ENCODE data around the gene MRPS7. TPM values are rescaled to one million over a fixed set of nuclear protein-coding genes. Genes with fewer than 3 reads are reported as not detected.

MRPS7 gene
- total RNA-seq, 2 experiments from 2014 or later, result 72.9 to 76.1 TPM

DNA sequence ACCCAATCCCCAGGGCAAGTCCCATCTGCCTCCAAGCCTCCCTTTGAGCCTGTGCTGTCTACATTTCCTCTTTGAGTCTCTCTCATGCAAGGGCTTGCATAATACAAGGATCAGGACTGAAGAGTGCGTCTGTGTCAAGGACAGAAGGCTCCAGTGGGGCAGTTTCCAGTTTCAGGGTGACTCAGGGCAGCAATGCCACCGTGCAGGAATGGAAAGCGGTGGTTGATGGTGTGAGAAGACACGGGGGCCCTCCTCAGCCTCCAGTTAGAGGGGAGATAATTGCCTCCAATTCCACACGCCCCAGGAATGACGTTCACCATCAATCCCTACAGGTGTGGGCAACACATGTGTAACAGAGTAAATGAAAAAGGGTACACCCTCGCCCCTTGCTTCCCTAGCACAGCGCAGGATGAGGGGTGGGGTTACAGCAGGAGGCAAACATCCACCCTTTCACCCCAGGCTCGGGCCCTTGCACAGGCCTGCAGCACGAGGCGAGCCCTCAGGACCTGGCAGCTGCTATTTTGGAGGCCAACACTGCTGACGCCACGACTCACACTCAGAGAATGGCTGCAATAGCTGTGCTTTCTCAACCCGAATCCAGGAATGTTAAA is 52.4 kb downstream of the MRPS7 start:
- no peaks in the 10 kb centered on the region for H3K27me3 Mint-ChIP-seq
- H3K9me3 Mint-ChIP-seq, result no peaks in the 10 kb centered on the region
- CTCF ChIA-PET, result interaction anchor here (0.6 to 1.3 kb wide), 3 partner anchors 9 to 1103 kb away, joined by 3 to 4 read pairs (median 3); no protein-coding TSS in a partner anchor
- POLR2A ChIA-PET, result no interaction called here
- H3K4me3 Mint-ChIP-seq, result no peak overlapping the region
- H3K4me1 Mint-ChIP-seq (ENCODE audit: low read depth), result peaks cover 25% of the 10 kb centered on the region
- H3K27ac Mint-ChIP-seq, result peak overlapping the region; percentile 10
- intact Hi-C loops (cut with micrococcal nuclease), result no loop called here
- H3K36me3 Mint-ChIP-seq, result no peaks in the 10 kb centered on the region
- DNase-seq, result no peak

DNA sequence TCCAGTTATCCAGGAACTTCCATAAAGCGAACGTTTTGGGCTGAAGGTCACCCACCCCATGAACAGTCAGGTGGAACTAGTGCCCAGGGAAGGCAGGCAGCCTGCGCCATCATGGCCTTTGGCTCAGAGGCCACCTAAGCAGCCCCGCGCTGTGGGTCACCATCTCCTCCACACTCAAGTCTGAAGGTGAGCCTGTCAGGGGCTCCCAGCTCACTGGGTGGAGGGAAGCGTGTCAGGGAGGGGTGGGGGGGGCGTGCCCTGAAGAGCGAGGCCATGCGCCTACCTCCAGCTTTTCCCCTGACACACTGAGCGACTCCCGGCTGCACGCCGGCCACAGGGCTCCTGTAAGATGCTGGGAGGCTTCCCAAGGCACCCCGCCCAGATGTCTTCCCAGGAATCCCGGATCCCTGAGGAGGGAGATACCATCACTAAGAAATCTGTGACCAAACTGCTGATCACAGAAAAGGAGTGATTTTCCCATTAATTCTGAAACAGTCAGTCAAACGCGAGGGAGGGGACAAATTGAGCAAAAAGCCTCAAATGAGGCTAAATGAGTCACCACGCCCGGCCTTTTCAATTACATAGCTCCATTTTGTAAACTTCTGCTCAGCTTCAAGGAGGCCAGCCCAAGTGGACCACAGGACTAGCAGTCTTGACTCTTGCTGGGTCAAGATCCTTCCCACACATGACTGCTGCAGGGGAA is 54.0 kb downstream of the MRPS7 start:
- Mint-ChIP-seq H3K4me1 (ENCODE audit: low read depth) (peaks cover 25% of the 10 kb centered on the region), H3K27ac (peak overlapping the region; percentile 85), H3K9me3 (no peaks in the 10 kb centered on the region), H3K4me3 (no peak overlapping the region), H3K27me3 (no peaks in the 10 kb centered on the region), H3K36me3 (peaks cover 9% of the 10 kb centered on the region)
- CTCF ChIA-PET, result interaction anchor here (0.7 to 2.4 kb wide), 13 partner anchors 10 to 144 kb away, joined by 3 to 17 read pairs (median 3); partner anchors contain the start of genes MIF4GD and SLC25A19
- POLR2A ChIA-PET, result interaction anchor here (0.7 to 1.8 kb wide), 5 partner anchors 12 to 65 kb away, joined by 3 to 7 read pairs (median 3); partner anchors contain the start of gene MIF4GD
- intact Hi-C loops (cut with micrococcal nuclease), result loop anchor here (1.0 kb wide), 1 partner anchor 18 kb away; no protein-coding TSS in a partner anchor
- DNase-seq, result peak; percentile 43

Other genes starting within 250 kb of the MRPS7 start
- gene MRPL58, start 249.2 kb upstream of the MRPS7 start, total RNA-seq, result 10 to 100 TPM; 57.7 TPM
- gene ATP5PD, start 214.9 kb upstream of the MRPS7 start, total RNA-seq, result 100 to 1,000 TPM; 249 to 261 TPM
- 10 to 100 TPM; 20.6 to 23.3 TPM for gene KCTD2, start 214.7 kb upstream of the MRPS7 start, total RNA-seq
- gene SLC16A5, start 173.9 kb upstream of the MRPS7 start, total RNA-seq, result 1 to 10 TPM; 6.7 to 7.7 TPM
- gene ARMC7, start 151.9 kb upstream of the MRPS7 start, total RNA-seq, result 1 to 10 TPM; 6.5 to 8.2 TPM
- gene NT5C, start 130.1 kb upstream of the MRPS7 start, total RNA-seq, result 10 to 100 TPM; 65.2 to 70.8 TPM
- 100 to 1,000 TPM; 263 to 267 TPM for gene JPT1, start 107.4 kb upstream of the MRPS7 start, total RNA-seq
- 100 to 1,000 TPM; 610 to 612 TPM for gene SUMO2, start 78.9 kb upstream of the MRPS7 start, total RNA-seq
- 100 to 1,000 TPM; 125 to 132 TPM for gene NUP85, start 56.2 kb upstream of the MRPS7 start, total RNA-seq
- gene GGA3, start 273 bp upstream of the MRPS7 start, total RNA-seq, result 10 to 100 TPM; 68.5 to 70.7 TPM
- gene MIF4GD, start 9.4 kb downstream of the MRPS7 start, total RNA-seq, result 10 to 100 TPM; 50.2 to 57.2 TPM
- gene SLC25A19, start 27.6 kb downstream of the MRPS7 start, total RNA-seq, result 10 to 100 TPM; 57.9 to 62.3 TPM
- gene GRB2, start 143.8 kb downstream of the MRPS7 start, total RNA-seq, result 100 to 1,000 TPM; 174 to 182 TPM
- gene TMEM94, start 194.8 kb downstream of the MRPS7 start, total RNA-seq, result 10 to 100 TPM; 51.4 to 53.0 TPM